Smooth muscle cell (in vitro differentiated cells): ENCODE measurements around the gene NPM1. TPM values are rescaled to one million over a fixed set of nuclear protein-coding genes. Genes with fewer than 3 reads are reported as not detected.
A peak's percentile ranks its signal among the peaks of the same experiment; 100 is the strongest.

Experiments used
- DNase-seq: peaks from one replicate; lab custom pipeline; 2025; ENCODE audit not compliant: unreplicated experiment; lab: John Stamatoyannopoulos, UW
- H2AFZ ChIP-seq: fragments of 200-600 bp; sonication (generic); 2 replicates; pipeline ENCODE4 v1.6.0; 2016; ENCODE audit warnings: antibody characterized with exemption, low read depth, mild to moderate bottlenecking
- H3F3A ChIP-seq: fragments of 200-600 bp; sonication (generic); 2 replicates; pipeline ENCODE4 v1.6.0; 2017; ENCODE audit warnings: antibody characterized with exemption, low read depth
- H3K27ac ChIP-seq: fragments of 200-600 bp; sonication (generic); 2 replicates; pipeline ENCODE4 v1.5.1; 2016; ENCODE audit warnings: low read depth, mild to moderate bottlenecking
- H3K27me3 ChIP-seq: fragments of 200-600 bp; sonication (generic); 2 replicates; pipeline ENCODE4 v1.6.1; 2016; ENCODE audit warnings: low read depth, mild to moderate bottlenecking
- H3K36me3 ChIP-seq: fragments of 200-600 bp; sonication (generic); 2 replicates; pipeline ENCODE4 v1.5.1; 2016; ENCODE audit warnings: low read depth
- H3K4me1 ChIP-seq: fragments of 200-600 bp; sonication (generic); 2 replicates; pipeline ENCODE4 v1.5.1; 2016; ENCODE audit warnings: low read depth
- H3K4me2 ChIP-seq: fragments of 200-600 bp; sonication (generic); 2 replicates; pipeline ENCODE4 v1.6.0; 2016; ENCODE audit warnings: mild to moderate bottlenecking
- H3K4me3 ChIP-seq: fragments of 200-600 bp; sonication (generic); 2 replicates; pipeline ENCODE4 v1.5.1; 2016; ENCODE audit warnings: mild to moderate bottlenecking
- H3K79me2 ChIP-seq: fragments of 200-600 bp; sonication (generic); 2 replicates; pipeline ENCODE4 v1.6.0; 2016; ENCODE audit warnings: low read depth, mild to moderate bottlenecking
- H3K9ac ChIP-seq: fragments of 200-600 bp; sonication (generic); 2 replicates; pipeline ENCODE4 v1.6.0; 2016; ENCODE audit warnings: low read depth
- H3K9me3 ChIP-seq: fragments of 200-600 bp; sonication (generic); replicated peaks from 2 replicates; pipeline ENCODE4 v1.5.1; 2016; ENCODE audit warnings: low read depth
- H4K20me1 ChIP-seq: fragments of 200-600 bp; sonication (generic); 2 replicates; pipeline ENCODE4 v1.6.0; 2016; ENCODE audit warnings: low read depth
- whole genome bisulfite sequencing: methylation state at CpG from one replicate; pipeline ENCODE4 v1.1.7; 2016; ENCODE audit warnings: low lambda C conversion rate; 5-methylcytosine and 5-hydroxymethylcytosine counted together
- polyA plus RNA-seq: library from polyadenylated mRNA; unstranded; fragments of >200 nt; fragmentation: Nextera tagmentation; extraction: Ambion mirVana; gene quantifications from 2 replicates; pipeline ENCODE4 v1.2.1, GENCODE V29; 2016
- total RNA-seq: library from RNA; depleted of rRNA; stranded (reverse); fragments of >200 nt; gene quantifications from 2 replicates; pipeline ENCODE4 v1.2.3, GENCODE V29; 2014
- TF ChIP-seq, protein P1 (sequence below): fragments of 200-600 bp; sonication (generic); IDR thresholded peaks from 2 replicates; pipeline ENCODE4 v1.5.1; 2017; ENCODE audit warnings: borderline replicate concordance, mild to moderate bottlenecking, antibody characterized with exemption; ENCODE audit not compliant: insufficient read depth, poor library complexity, severe bottlenecking

Gene NPM1
- total and polyA plus RNA-seq, 2 experiments from 2014 or later, result 330 to 2,459 TPM

DNA sequence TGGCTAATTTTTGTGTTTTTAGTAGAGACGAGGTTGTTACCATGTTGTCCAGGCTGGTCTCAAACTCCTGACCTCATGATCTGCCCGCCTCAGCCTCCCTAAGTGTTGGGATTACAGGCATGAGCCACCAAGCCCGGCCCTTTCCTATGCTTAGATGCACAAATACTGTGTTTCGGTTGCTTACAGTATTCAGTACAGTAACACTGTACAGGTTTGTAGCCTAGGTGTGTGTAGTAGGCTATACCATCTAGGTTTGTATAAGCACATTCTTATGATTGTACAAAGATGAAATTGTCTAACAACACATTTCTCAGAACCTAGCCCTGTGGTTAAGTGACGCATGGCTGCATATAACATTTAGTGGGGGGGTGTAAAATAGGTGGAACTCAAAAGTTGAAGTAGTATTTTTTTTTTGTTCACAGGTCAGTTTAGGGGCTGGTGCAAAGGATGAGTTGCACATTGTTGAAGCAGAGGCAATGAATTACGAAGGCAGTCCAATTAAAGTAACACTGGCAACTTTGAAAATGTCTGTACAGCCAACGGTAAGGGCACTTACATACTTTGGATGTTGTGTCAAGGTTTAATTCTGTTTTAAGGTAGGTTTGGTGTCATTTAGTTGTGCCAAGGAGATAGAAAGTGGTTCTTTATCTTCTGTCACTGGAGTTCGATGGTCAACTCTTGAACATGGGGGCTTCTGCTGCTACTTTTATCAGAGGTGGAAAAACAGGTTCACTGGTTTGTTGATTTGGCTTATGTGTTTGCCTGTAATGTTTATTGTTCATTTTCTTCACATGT is 3.4 kb downstream of the NPM1 start:
- peak overlapping the region; percentile 98 for H3K4me2 ChIP-seq
- H3F3A ChIP-seq, result peaks cover 19% of the 10 kb centered on the region
- H3K27me3 ChIP-seq, result no peaks in the 10 kb centered on the region
- H2AFZ ChIP-seq, result no peak overlapping the region
- H3K9ac ChIP-seq, result no peak overlapping the region
- peak overlapping the region; percentile 4 for H3K27ac ChIP-seq
- peaks cover 83% of the 10 kb centered on the region for H4K20me1 ChIP-seq
- peaks cover 25% of the 10 kb centered on the region for H3K36me3 ChIP-seq
- no peak for DNase-seq
- peak overlapping the region; percentile 76 for H3K4me3 ChIP-seq
- no peaks in the 10 kb centered on the region for H3K9me3 ChIP-seq
- peaks cover 84% of the 10 kb centered on the region for H3K79me2 ChIP-seq
- H3K4me1 ChIP-seq, result peaks cover 30% of the 10 kb centered on the region
- WGBS, result 72% methylated on average over 8 of the region's 8 CpGs
- TF ChIP-seq, protein P1, sequence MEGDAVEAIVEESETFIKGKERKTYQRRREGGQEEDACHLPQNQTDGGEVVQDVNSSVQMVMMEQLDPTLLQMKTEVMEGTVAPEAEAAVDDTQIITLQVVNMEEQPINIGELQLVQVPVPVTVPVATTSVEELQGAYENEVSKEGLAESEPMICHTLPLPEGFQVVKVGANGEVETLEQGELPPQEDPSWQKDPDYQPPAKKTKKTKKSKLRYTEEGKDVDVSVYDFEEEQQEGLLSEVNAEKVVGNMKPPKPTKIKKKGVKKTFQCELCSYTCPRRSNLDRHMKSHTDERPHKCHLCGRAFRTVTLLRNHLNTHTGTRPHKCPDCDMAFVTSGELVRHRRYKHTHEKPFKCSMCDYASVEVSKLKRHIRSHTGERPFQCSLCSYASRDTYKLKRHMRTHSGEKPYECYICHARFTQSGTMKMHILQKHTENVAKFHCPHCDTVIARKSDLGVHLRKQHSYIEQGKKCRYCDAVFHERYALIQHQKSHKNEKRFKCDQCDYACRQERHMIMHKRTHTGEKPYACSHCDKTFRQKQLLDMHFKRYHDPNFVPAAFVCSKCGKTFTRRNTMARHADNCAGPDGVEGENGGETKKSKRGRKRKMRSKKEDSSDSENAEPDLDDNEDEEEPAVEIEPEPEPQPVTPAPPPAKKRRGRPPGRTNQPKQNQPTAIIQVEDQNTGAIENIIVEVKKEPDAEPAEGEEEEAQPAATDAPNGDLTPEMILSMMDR, result no peak

DNA sequence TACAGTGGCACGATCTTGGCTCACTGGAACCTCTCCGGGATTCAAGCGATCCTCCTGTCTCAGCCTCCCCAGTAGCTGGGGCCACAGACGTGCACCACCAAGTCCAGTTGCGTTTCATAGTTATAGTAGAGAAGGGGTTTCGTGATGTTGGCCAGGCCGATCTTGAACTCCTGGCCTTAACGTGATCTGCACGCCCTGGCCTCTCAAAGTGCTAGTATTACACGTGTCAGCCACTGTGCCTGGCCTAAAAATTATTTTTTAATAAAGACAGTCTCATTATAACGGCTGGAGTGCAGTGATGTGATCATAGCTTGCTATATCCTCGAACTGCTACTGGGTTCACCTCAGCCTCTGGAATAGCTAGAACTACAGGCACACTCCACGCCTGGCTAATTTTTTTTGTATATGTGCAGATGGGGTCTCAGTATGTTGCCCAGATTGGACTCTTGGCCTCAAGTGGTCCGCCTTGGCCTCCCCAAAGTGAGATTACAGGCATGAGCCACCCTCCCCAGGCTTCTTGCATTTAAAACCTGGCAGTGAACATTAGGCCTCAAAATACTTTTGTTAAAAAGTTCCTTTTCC is 4.4 kb downstream of the NPM1 start:
- Histone ChIP-seq H3K27me3 (no peaks in the 10 kb centered on the region), H2AFZ (no peak overlapping the region), H3K4me3 (no peak overlapping the region), H3K27ac (no peak overlapping the region), H3K36me3 (peaks cover 29% of the 10 kb centered on the region), H3K4me1 (peaks cover 30% of the 10 kb centered on the region), H3F3A (peaks cover 19% of the 10 kb centered on the region), H4K20me1 (peaks cover 93% of the 10 kb centered on the region), H3K4me2 (peak overlapping the region; percentile 6), H3K79me2 (peaks cover 94% of the 10 kb centered on the region), H3K9me3 (no peaks in the 10 kb centered on the region), H3K9ac (no peak overlapping the region)
- 88% methylated on average over 14 of the region's 14 CpGs for WGBS
- TF ChIP-seq, protein P1, result no peak
- DNase-seq, result no peak

DNA sequence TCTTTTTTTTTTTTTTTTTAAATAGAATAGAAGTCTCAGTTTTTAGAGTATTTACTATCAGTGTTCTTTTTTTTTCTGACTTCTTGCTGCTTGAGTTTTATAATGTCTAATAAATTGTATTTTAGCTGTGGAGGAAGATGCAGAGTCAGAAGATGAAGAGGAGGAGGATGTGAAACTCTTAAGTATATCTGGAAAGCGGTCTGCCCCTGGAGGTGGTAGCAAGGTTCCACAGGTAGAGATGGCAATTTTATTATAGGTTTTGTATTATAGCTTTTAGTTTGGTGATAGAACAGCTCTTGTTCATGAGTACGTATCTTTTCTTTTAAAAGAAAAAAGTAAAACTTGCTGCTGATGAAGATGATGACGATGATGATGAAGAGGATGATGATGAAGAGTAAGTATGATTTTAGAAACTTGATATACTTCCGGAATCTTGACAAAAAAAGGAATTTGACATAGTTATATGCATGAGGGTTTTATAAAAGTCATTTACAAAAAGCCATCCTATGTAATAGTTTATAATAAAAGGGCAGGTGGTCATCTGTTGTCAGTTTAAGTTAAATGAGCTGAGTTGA is 5.0 kb downstream of the NPM1 start:
- 97% methylated on average over 4 of the region's 4 CpGs for WGBS
- Histone ChIP-seq H3K4me3 (no peak overlapping the region), H3K9ac (no peak overlapping the region), H3K4me1 (peaks cover 30% of the 10 kb centered on the region), H4K20me1 (peaks cover 99% of the 10 kb centered on the region), H2AFZ (no peak overlapping the region), H3K4me2 (no peak overlapping the region), H3K9me3 (no peaks in the 10 kb centered on the region), H3K79me2 (peaks cover 100% of the 10 kb centered on the region), H3K27me3 (no peaks in the 10 kb centered on the region), H3K36me3 (peaks cover 32% of the 10 kb centered on the region), H3K27ac (no peak overlapping the region), H3F3A (peaks cover 19% of the 10 kb centered on the region)
- no peak for DNase-seq
- TF ChIP-seq, protein P1, result no peak
